ENCODE data around the gene HS3ST5. TPM values are rescaled to one million over a fixed set of nuclear protein-coding genes. Genes with fewer than 3 reads are reported as not detected.

HS3ST5 gene
- total RNA-seq, 1 experiment from 2014 or later, result 8.7 TPM

- Mint-ChIP-seq H3K36me3 (peaks cover 5% of the 10 kb centered on the region; the same call in 1 of the 2 replicates), H3K4me3 (no peak overlapping the region), H3K9me3 (peaks cover 15% of the 10 kb centered on the region), H3K27ac (peak overlapping the region; percentile 20; the same call in 1 of the 2 replicates), H3K27me3 (ENCODE audit: low read depth) (no peaks in the 10 kb centered on the region), H3K4me1 (peaks cover 8% of the 10 kb centered on the region)
- ChIA-PET POLR2A (no interaction called here), CTCF (no interaction called here)
- ATAC-seq (no peak), DNase-seq (ENCODE audit: low spot score) (no peak)
- TF ChIP-seq CREB1 (CRISPR knock-in tag; IDR thresholded peaks at IDR 0.05) (no peak), ZNF121 (CRISPR knock-in tag; IDR thresholded peaks at IDR 0.05) (no peak), SOX15 (CRISPR knock-in tag; IDR thresholded peaks at IDR 0.05) (no peak), MXD4 (CRISPR knock-in tag; IDR thresholded peaks at IDR 0.05; ENCODE audit: borderline replicate concordance) (no peak), TP53 (CRISPR knock-in tag; IDR thresholded peaks at IDR 0.05) (no peak), ZNF423 (CRISPR knock-in tag; IDR thresholded peaks at IDR 0.05) (no peak)
- TF ChIP-seq, protein P1, sequence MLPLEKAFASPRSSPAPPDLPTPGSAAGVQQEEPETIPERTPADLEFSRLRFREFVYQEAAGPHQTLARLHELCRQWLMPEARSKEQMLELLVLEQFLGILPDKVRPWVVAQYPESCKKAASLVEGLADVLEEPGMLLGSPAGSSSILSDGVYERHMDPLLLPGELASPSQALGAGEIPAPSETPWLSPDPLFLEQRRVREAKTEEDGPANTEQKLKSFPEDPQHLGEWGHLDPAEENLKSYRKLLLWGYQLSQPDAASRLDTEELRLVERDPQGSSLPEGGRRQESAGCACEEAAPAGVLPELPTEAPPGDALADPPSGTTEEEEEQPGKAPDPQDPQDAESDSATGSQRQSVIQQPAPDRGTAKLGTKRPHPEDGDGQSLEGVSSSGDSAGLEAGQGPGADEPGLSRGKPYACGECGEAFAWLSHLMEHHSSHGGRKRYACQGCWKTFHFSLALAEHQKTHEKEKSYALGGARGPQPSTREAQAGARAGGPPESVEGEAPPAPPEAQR (CRISPR knock-in tag; IDR thresholded peaks at IDR 0.05), result no peak
- TF ChIP-seq, protein P2, sequence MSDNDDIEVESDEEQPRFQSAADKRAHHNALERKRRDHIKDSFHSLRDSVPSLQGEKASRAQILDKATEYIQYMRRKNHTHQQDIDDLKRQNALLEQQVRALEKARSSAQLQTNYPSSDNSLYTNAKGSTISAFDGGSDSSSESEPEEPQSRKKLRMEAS (CRISPR knock-in tag; IDR thresholded peaks at IDR 0.05), result no peak
- TF ChIP-seq, protein P3, sequence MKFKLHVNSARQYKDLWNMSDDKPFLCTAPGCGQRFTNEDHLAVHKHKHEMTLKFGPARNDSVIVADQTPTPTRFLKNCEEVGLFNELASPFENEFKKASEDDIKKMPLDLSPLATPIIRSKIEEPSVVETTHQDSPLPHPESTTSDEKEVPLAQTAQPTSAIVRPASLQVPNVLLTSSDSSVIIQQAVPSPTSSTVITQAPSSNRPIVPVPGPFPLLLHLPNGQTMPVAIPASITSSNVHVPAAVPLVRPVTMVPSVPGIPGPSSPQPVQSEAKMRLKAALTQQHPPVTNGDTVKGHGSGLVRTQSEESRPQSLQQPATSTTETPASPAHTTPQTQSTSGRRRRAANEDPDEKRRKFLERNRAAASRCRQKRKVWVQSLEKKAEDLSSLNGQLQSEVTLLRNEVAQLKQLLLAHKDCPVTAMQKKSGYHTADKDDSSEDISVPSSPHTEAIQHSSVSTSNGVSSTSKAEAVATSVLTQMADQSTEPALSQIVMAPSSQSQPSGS (CRISPR knock-in tag; IDR thresholded peaks at IDR 0.05; ENCODE audit: borderline replicate concordance, low read depth), result no peak
Observed at GRCh38 chr6:114135363-114135971, 207.4 kb downstream of the HS3ST5 start.

- ATAC-seq (no peak), DNase-seq (ENCODE audit: low spot score) (no peak)
- H3K9me3 Mint-ChIP-seq, result peaks cover 21% of the 10 kb centered on the region
- POLR2A ChIA-PET, result no interaction called here
- H3K4me1 Mint-ChIP-seq, result peaks cover 8% of the 10 kb centered on the region
- H3K27ac Mint-ChIP-seq, result no peak overlapping the region
- TF ChIP-seq E2F1 (CRISPR knock-in tag; IDR thresholded peaks at IDR 0.05), result no peak
- TF ChIP-seq CREB1 (CRISPR knock-in tag; IDR thresholded peaks at IDR 0.05), result no peak
- no peak for TF ChIP-seq FOXK1 (CRISPR knock-in tag; IDR thresholded peaks at IDR 0.05)
- no peak for TF ChIP-seq ZNF263 (CRISPR knock-in tag; IDR thresholded peaks at IDR 0.05; ENCODE audit: low read depth)
- TF ChIP-seq ZNF532 (CRISPR knock-in tag; IDR thresholded peaks at IDR 0.05; ENCODE audit: borderline replicate concordance), result no peak
- TF ChIP-seq, protein P4, sequence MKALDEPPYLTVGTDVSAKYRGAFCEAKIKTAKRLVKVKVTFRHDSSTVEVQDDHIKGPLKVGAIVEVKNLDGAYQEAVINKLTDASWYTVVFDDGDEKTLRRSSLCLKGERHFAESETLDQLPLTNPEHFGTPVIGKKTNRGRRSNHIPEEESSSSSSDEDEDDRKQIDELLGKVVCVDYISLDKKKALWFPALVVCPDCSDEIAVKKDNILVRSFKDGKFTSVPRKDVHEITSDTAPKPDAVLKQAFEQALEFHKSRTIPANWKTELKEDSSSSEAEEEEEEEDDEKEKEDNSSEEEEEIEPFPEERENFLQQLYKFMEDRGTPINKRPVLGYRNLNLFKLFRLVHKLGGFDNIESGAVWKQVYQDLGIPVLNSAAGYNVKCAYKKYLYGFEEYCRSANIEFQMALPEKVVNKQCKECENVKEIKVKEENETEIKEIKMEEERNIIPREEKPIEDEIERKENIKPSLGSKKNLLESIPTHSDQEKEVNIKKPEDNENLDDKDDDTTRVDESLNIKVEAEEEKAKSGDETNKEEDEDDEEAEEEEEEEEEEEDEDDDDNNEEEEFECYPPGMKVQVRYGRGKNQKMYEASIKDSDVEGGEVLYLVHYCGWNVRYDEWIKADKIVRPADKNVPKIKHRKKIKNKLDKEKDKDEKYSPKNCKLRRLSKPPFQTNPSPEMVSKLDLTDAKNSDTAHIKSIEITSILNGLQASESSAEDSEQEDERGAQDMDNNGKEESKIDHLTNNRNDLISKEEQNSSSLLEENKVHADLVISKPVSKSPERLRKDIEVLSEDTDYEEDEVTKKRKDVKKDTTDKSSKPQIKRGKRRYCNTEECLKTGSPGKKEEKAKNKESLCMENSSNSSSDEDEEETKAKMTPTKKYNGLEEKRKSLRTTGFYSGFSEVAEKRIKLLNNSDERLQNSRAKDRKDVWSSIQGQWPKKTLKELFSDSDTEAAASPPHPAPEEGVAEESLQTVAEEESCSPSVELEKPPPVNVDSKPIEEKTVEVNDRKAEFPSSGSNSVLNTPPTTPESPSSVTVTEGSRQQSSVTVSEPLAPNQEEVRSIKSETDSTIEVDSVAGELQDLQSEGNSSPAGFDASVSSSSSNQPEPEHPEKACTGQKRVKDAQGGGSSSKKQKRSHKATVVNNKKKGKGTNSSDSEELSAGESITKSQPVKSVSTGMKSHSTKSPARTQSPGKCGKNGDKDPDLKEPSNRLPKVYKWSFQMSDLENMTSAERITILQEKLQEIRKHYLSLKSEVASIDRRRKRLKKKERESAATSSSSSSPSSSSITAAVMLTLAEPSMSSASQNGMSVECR (CRISPR knock-in tag; IDR thresholded peaks at IDR 0.05; ENCODE audit: borderline replicate concordance), result no peak
- no peak for TF ChIP-seq FOXJ3 (CRISPR knock-in tag; IDR thresholded peaks at IDR 0.05; ENCODE audit: borderline replicate concordance)
- no peaks in the 10 kb centered on the region for H3K27me3 Mint-ChIP-seq (ENCODE audit: low read depth)
- peaks cover 9% of the 10 kb centered on the region; the same call in 1 of the 2 replicates for H3K36me3 Mint-ChIP-seq
- H3K4me3 Mint-ChIP-seq, result no peak overlapping the region
- CTCF ChIA-PET, result no interaction called here
Observed at GRCh38 chr6:114133816-114134215, 209.0 kb downstream of the HS3ST5 start.

Measured in WTC11 (cell line).